ENCODE results near the gene HSD17B2. TPM values are rescaled to one million over a fixed set of nuclear protein-coding genes. Genes with fewer than 3 reads are reported as not detected.

HSD17B2 gene
- total and polyA plus RNA-seq, 2 donors from 2014 or later = 0.79 to 1.8 TPM

- Histone ChIP-seq H3K9me3 (ENCODE audit: control insufficient read depth in 2 of 3, insufficient read depth in 1 of 3, low read length in 3 of 3) (no peaks in the 10 kb centered on the region), H3K9ac (ENCODE audit: low read length in 3 of 3) (no peak overlapping the region), H3K27me3 (ENCODE audit: control insufficient read depth, insufficient read depth, low read length) (no peaks in the 10 kb centered on the region), H3K27ac (ENCODE audit: low read depth in 2 of 2, low read length in 2 of 2) (no peak overlapping the region), H3K4me1 (ENCODE audit: control insufficient read depth in 2 of 3, insufficient read depth in 2 of 3, low read depth in 1 of 3, low read length in 3 of 3) (peaks cover 0 to 3% (median 2%) of the 10 kb centered on the region in 3 donors), H3K4me3 (ENCODE audit: low read length in 3 of 3) (no peak overlapping the region), H3K36me3 (ENCODE audit: control insufficient read depth in 2 of 3, insufficient read depth in 3 of 3, low read length in 3 of 3) (no peaks in the 10 kb centered on the region)
- TF ChIP-seq, protein P1, sequence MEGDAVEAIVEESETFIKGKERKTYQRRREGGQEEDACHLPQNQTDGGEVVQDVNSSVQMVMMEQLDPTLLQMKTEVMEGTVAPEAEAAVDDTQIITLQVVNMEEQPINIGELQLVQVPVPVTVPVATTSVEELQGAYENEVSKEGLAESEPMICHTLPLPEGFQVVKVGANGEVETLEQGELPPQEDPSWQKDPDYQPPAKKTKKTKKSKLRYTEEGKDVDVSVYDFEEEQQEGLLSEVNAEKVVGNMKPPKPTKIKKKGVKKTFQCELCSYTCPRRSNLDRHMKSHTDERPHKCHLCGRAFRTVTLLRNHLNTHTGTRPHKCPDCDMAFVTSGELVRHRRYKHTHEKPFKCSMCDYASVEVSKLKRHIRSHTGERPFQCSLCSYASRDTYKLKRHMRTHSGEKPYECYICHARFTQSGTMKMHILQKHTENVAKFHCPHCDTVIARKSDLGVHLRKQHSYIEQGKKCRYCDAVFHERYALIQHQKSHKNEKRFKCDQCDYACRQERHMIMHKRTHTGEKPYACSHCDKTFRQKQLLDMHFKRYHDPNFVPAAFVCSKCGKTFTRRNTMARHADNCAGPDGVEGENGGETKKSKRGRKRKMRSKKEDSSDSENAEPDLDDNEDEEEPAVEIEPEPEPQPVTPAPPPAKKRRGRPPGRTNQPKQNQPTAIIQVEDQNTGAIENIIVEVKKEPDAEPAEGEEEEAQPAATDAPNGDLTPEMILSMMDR (IDR thresholded peaks at IDR 0.05; ENCODE audit: borderline replicate concordance, extremely low read depth, insufficient read depth) = no peak
- no peak for DNase-seq
- intact Hi-C loops (cut with DNase I) = no loop called here
- no peak for FAIRE-seq
Observed at GRCh38 chr16:82042144-82042543, 7.1 kb downstream of the HSD17B2 start.

- TF ChIP-seq, protein P1 (IDR thresholded peaks at IDR 0.05; ENCODE audit: borderline replicate concordance, extremely low read depth, insufficient read depth) = no peak
- Histone ChIP-seq H3K27me3 (ENCODE audit: control insufficient read depth, insufficient read depth, low read length) (no peaks in the 10 kb centered on the region), H3K27ac (ENCODE audit: low read depth in 2 of 2, low read length in 2 of 2) (no peak overlapping the region), H3K9me3 (ENCODE audit: control insufficient read depth in 2 of 3, insufficient read depth in 1 of 3, low read length in 3 of 3) (no peaks in the 10 kb centered on the region), H3K9ac (ENCODE audit: low read length in 3 of 3) (no peak overlapping the region), H3K4me3 (ENCODE audit: low read length in 3 of 3) (no peak overlapping the region), H3K4me1 (ENCODE audit: control insufficient read depth in 2 of 3, insufficient read depth in 2 of 3, low read depth in 1 of 3, low read length in 3 of 3) (peaks cover 0 to 3% (median 2%) of the 10 kb centered on the region in 3 donors), H3K36me3 (ENCODE audit: control insufficient read depth in 2 of 3, insufficient read depth in 3 of 3, low read length in 3 of 3) (no peaks in the 10 kb centered on the region)
- intact Hi-C loops (cut with DNase I) = no loop called here
- no peak for FAIRE-seq
- DNase-seq = no peak
Observed at GRCh38 chr16:82042846-82043245, 7.8 kb downstream of the HSD17B2 start.

- intact Hi-C loops (cut with DNase I) = no loop called here
- FAIRE-seq = no peak
- H3K9me3 ChIP-seq (ENCODE audit: control insufficient read depth in 2 of 3, insufficient read depth in 1 of 3, low read length in 3 of 3) = no peaks in the 10 kb centered on the region
- H3K9ac ChIP-seq (ENCODE audit: low read length in 3 of 3) = no peak overlapping the region
- H3K4me1 ChIP-seq (ENCODE audit: control insufficient read depth in 2 of 3, insufficient read depth in 2 of 3, low read depth in 1 of 3, low read length in 3 of 3) = peaks cover 0 to 3% (median 2%) of the 10 kb centered on the region in 3 donors
- DNase-seq = peak in 2 of 5 donors; percentile 57 to 84
- no peak overlapping the region for H3K27ac ChIP-seq (ENCODE audit: low read depth in 2 of 2, low read length in 2 of 2)
- no peak overlapping the region for H3K4me3 ChIP-seq (ENCODE audit: low read length in 3 of 3)
- TF ChIP-seq, protein P1 (IDR thresholded peaks at IDR 0.05; ENCODE audit: borderline replicate concordance, extremely low read depth, insufficient read depth) = no peak
- no peaks in the 10 kb centered on the region for H3K36me3 ChIP-seq (ENCODE audit: control insufficient read depth in 2 of 3, insufficient read depth in 3 of 3, low read length in 3 of 3)
- no peaks in the 10 kb centered on the region for H3K27me3 ChIP-seq (ENCODE audit: control insufficient read depth, insufficient read depth, low read length)
Observed at GRCh38 chr16:82043680-82044584, 8.9 kb downstream of the HSD17B2 start.

All from kidney (tissue), 14 donors.